HUES48 (cell line): ENCODE measurements around the gene KRTAP2-1.
"Not testable (repeated sequence)": the region's sequence is repeated elsewhere in the genome, so short reads cannot be mapped to it uniquely, and the experiment has no call there.

Source experiments
- H3K27ac ChIP-seq: one replicate; pipeline ENCODE4 v1.7.0; 2013; ENCODE audit warnings: low read depth, low read length, inconsistent platforms
- H3K27me3 ChIP-seq: 2 replicates; pipeline ENCODE4 v1.6.1; 2013; ENCODE audit warnings: mild to moderate bottlenecking, low read length; ENCODE audit not compliant: control insufficient read depth, insufficient read depth
- H3K36me3 ChIP-seq: 2 replicates; pipeline ENCODE4 v1.6.1; 2013; ENCODE audit warnings: low read length; ENCODE audit not compliant: control insufficient read depth, insufficient read depth
- H3K4me1 ChIP-seq: 2 replicates; pipeline ENCODE4 v1.6.1; 2013; ENCODE audit warnings: mild to moderate bottlenecking, low read length; ENCODE audit not compliant: control insufficient read depth, insufficient read depth
- H3K4me3 ChIP-seq: 2 replicates; pipeline ENCODE4 v1.5.1; 2013; ENCODE audit warnings: mild to moderate bottlenecking, low read depth, low read length
- H3K9ac ChIP-seq: 2 replicates; pipeline ENCODE4 v1.6.1; 2013; ENCODE audit warnings: mild to moderate bottlenecking, low read depth, low read length, moderate library complexity
- H3K9me3 ChIP-seq: 2 replicates; pipeline ENCODE4 v1.6.1; 2013; ENCODE audit warnings: low read length; ENCODE audit not compliant: control insufficient read depth, insufficient read depth

The KRTAP2-1 gene

GRCh38 chr17:41012326-41013120 is 34.6 kb downstream of the KRTAP2-1 start:
- Histone ChIP-seq H3K4me3 (no peak overlapping the region), H3K4me1 (peaks cover 16% of the 10 kb centered on the region), H3K9ac (no peak overlapping the region), H3K27me3 (no peaks in the 10 kb centered on the region), H3K9me3 (no peaks in the 10 kb centered on the region), H3K36me3 (no peaks in the 10 kb centered on the region), H3K27ac (no peak overlapping the region)

DNA sequence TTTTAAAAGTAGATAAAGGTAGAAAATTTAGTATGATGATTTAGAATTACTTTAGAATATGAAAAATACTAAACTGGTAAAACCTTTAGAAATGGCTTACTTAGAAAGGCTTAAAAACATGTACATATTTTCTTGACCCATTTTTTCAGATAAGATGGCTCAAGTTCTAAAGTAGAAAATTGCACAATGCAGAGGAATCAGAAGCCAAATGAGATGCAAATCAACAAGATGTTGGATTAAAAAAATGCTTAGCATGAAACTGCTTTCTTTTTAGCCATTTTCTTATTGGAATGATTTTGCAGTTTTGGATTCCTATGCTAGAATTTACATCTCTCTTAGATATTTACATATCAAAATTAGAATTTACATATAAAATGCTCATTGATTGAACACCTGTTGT is 36.7 kb downstream of the KRTAP2-1 start:
- Histone ChIP-seq H3K9me3 (no peaks in the 10 kb centered on the region), H3K27ac (no peak overlapping the region), H3K9ac (no peak overlapping the region), H3K27me3 (no peaks in the 10 kb centered on the region), H3K4me3 (no peak overlapping the region), H3K36me3 (no peaks in the 10 kb centered on the region), H3K4me1 (peaks cover 16% of the 10 kb centered on the region)

GRCh38 chr17:41009936-41010335 is 37.2 kb downstream of the KRTAP2-1 start:
- Histone ChIP-seq H3K9me3 (no peaks in the 10 kb centered on the region), H3K4me1 (peaks cover 16% of the 10 kb centered on the region), H3K4me3 (no peak overlapping the region), H3K27me3 (no peaks in the 10 kb centered on the region), H3K36me3 (no peaks in the 10 kb centered on the region), H3K9ac (no peak overlapping the region), H3K27ac (no peak overlapping the region)

- Histone ChIP-seq H3K27ac (peak overlapping the region; percentile 16), H3K4me1 (peaks cover 16% of the 10 kb centered on the region), H3K9ac (no peak overlapping the region), H3K4me3 (no peak overlapping the region), H3K9me3 (no peaks in the 10 kb centered on the region), H3K36me3 (no peaks in the 10 kb centered on the region), H3K27me3 (no peaks in the 10 kb centered on the region)
Observed at GRCh38 chr17:41009301-41009760, 37.8 kb downstream of the KRTAP2-1 start.

- Histone ChIP-seq H3K27me3 (no peaks in the 10 kb centered on the region), H3K9ac (no peak within 1 kb of the TSS), H3K9me3 (no peaks in the 10 kb centered on the region), H3K4me3 (no peak within 1 kb of the TSS), H3K36me3 (no peaks in the 10 kb centered on the region), H3K4me1 (peaks cover 16% of the 10 kb centered on the region), H3K27ac (peak within 1 kb of the TSS; percentile 16)
Observed at GRCh38 chr17:41008811-41009210, 38.3 kb downstream of the KRTAP2-1 start, which contains the start of gene KRTAP3-1. Gene KRTAP3-1, minus strand, starts transcription at chr17:41009128. Its CDS starts 54 bp downstream, at chr17:41009074.

- Histone ChIP-seq H3K4me1 (peaks cover 14% of the 10 kb centered on the region), H3K9ac (no peak overlapping the region), H3K27ac (no peak overlapping the region), H3K9me3 (no peaks in the 10 kb centered on the region), H3K36me3 (no peaks in the 10 kb centered on the region), H3K27me3 (no peaks in the 10 kb centered on the region), H3K4me3 (no peak overlapping the region)
Observed at GRCh38 chr17:41004397-41004796, 42.7 kb downstream of the KRTAP2-1 start.

DNA sequence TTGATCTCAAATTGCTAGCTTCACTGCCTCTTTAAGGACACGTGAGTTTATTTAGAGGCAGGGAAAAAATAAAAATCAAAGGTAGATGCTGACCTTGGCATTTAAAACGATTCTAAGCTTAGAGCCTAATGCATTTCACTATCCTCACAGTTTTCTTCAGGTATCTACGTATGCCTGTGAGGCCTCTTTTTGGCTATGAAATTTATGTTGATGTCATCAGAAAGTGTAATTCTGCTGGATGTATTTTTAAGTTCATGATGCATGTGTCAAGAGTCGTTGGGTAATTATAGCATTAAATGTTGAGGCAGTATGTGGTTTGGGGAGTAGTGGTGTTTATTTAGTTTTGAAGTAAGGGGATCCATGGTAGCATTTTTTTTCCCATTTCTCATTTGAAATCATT is 43.2 kb downstream of the KRTAP2-1 start:
- no peak overlapping the region for H3K4me3 ChIP-seq
- no peak overlapping the region for H3K9ac ChIP-seq
- no peak overlapping the region for H3K27ac ChIP-seq
- H3K9me3 ChIP-seq = no peaks in the 10 kb centered on the region
- H3K27me3 ChIP-seq = no peaks in the 10 kb centered on the region
- peaks cover 9% of the 10 kb centered on the region; the same call in 1 of the 2 replicates for H3K4me1 ChIP-seq
- H3K36me3 ChIP-seq = no peaks in the 10 kb centered on the region

DNA sequence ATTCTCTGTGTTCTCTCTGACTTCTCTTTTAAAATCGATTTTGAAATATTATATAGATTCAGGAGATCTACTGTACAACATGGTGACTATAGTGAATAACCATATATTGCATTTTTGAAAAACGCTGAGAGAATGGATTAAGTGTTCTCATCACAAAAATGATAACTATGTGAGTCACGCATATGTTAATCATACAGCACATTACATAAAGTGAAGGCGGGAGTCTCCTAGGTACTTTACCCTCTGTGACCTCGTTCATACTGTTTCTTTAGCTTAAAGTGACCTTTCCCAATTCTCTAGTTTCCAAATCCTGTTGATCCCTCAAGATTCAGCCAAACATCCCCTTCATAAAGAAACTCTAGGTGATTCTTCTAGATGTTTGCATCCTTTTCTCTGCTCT is 44.3 kb downstream of the KRTAP2-1 start:
- H3K9ac ChIP-seq = no peak overlapping the region
- no peaks in the 10 kb centered on the region for H3K9me3 ChIP-seq
- H3K4me1 ChIP-seq = peaks cover 4% of the 10 kb centered on the region; the same call in 1 of the 2 replicates
- H3K27ac ChIP-seq = no peak overlapping the region
- no peak overlapping the region for H3K4me3 ChIP-seq
- H3K36me3 ChIP-seq = no peaks in the 10 kb centered on the region
- no peaks in the 10 kb centered on the region for H3K27me3 ChIP-seq

GRCh38 chr17:41001795-41002194 is 45.3 kb downstream of the KRTAP2-1 start:
- no peaks in the 10 kb centered on the region for H3K36me3 ChIP-seq

GRCh38 chr17:40999563-40999962 is 47.6 kb downstream of the KRTAP2-1 start, which contains the start of gene KRTAP3-2:
Gene KRTAP3-2, minus strand, starts transcription at chr17:40999906. Its CDS starts 53 bp downstream, at chr17:40999853.
- H3K27ac ChIP-seq = not testable (repeated sequence)

More at GRCh38 chr17:41001795-41002194, 45.3 kb downstream of the KRTAP2-1 start:
- H3K4me1 ChIP-seq = peaks cover 4% of the 10 kb centered on the region; the same call in 1 of the 2 replicates
- H3K9me3 ChIP-seq = no peaks in the 10 kb centered on the region
- H3K27ac ChIP-seq = no peak overlapping the region
- H3K27me3 ChIP-seq = no peaks in the 10 kb centered on the region
- no peak overlapping the region for H3K4me3 ChIP-seq
- H3K9ac ChIP-seq = no peak overlapping the region

GRCh38 chr17:40997361-40997760 is 49.8 kb downstream of the KRTAP2-1 start:
- Histone ChIP-seq H3K27me3 (no peaks in the 10 kb centered on the region), H3K9ac (no peak overlapping the region), H3K27ac (no peak overlapping the region), H3K9me3 (no peaks in the 10 kb centered on the region), H3K4me1 (no peaks in the 10 kb centered on the region), H3K4me3 (no peak overlapping the region), H3K36me3 (no peaks in the 10 kb centered on the region)

More at GRCh38 chr17:40999563-40999962, 47.6 kb downstream of the KRTAP2-1 start, which contains the start of gene KRTAP3-2:
- not testable (repeated sequence) for H3K9ac ChIP-seq, H3K27me3 ChIP-seq, H3K9me3 ChIP-seq, H3K4me3 ChIP-seq, H3K4me1 ChIP-seq, H3K36me3 ChIP-seq
